GM12878 (cell line): ENCODE results near the gene APOBEC3C. TPM values are rescaled to one million over a fixed set of nuclear protein-coding genes. Genes with fewer than 3 reads are reported as not detected.
A peak's percentile ranks its signal among the peaks of the same experiment; 100 is the strongest.
"Not testable (repeated sequence)": the region's sequence is repeated elsewhere in the genome, so short reads cannot be mapped to it uniquely, and the experiment has no call there.

Experiments used
- ATAC-seq: fragments of 200-7000 bp; cut with Tn5 transposase; 3 replicates; pipeline ENCODE4 v1.9.1; 2020; ENCODE audit warnings: mild to moderate bottlenecking, moderate library complexity
- BruUV-seq: library from RNA; stranded (reverse); fragments of 400-500 nt; replicated peaks from 2 replicates; lab custom pipeline; 2021; lab: Mats Ljungman, UMichigan
- CTCF ChIA-PET: fragments of 300-600 bp; sonication (Branson Sonifier 250); formaldehyde crosslinking; extraction: SDS; loops from one replicate; lab custom pipeline; 2021; ENCODE audit warnings: inconsistent platforms; lab: Yijun Ruan, JAX
- POLR2A ChIA-PET: fragments of 350-600 bp; formaldehyde crosslinking; extraction: SDS; loops from one replicate; lab custom pipeline; 2021; ENCODE audit warnings: inconsistent platforms; lab: Charles Lee
- RAD21 ChIA-PET: fragments of 300-600 bp; sonication (Branson Sonifier 250); formaldehyde crosslinking; loops from one replicate; lab custom pipeline; 2023; ENCODE audit warnings: antibody characterized with exemption; ENCODE audit not compliant: unreplicated experiment; lab: Charles Lee
- SMC1A ChIA-PET: fragments of 300-600 bp; sonication (Branson Sonifier 250); formaldehyde crosslinking; loops from one replicate; lab custom pipeline; 2023; ENCODE audit not compliant: unreplicated experiment, uncharacterized antibody; lab: Charles Lee
- DNase-seq: peaks from one replicate; pipeline ENCODE4 v3.0.0-alpha.2; 2011; ENCODE audit warnings: low read depth, low spot score
- FAIRE-seq: peaks from 3 replicates; lab custom pipeline; 2011; peaks lifted over from hg19 to GRCh38; lab: Jason Lieb, UNC
- H2AFZ ChIP-seq: 2 replicates; pipeline ENCODE4 v1.6.0; 2011; ENCODE audit warnings: low read depth, low read length, control low read depth; ENCODE audit not compliant: control insufficient read depth
- H3K27ac ChIP-seq: 2 replicates; pipeline ENCODE4 v1.5.1; 2011; ENCODE audit warnings: control low read depth; ENCODE audit not compliant: control insufficient read depth, insufficient read depth
- H3K27me3 ChIP-seq, 2 experiments: replicated peaks in 1 of 2; 2 replicates each; pipeline versions ENCODE4 v1.6.0 to v1.6.1; 2011; ENCODE audit warnings: low read length in 1 of 2; ENCODE audit not compliant: control insufficient read depth in 2 of 2, insufficient read depth in 2 of 2
- H3K36me3 ChIP-seq, 2 experiments: 2 replicates each; pipeline ENCODE4 v1.5.1; 2011; ENCODE audit warnings: low read length in 1 of 2; ENCODE audit not compliant: control insufficient read depth in 2 of 2, insufficient read depth in 2 of 2
- H3K4me1 ChIP-seq: 2 replicates; pipeline ENCODE4 v1.6.1; 2011; ENCODE audit warnings: mild to moderate bottlenecking, low read length, moderate library complexity, mixed read lengths; ENCODE audit not compliant: control insufficient read depth, insufficient read depth
- H3K4me2 ChIP-seq: 2 replicates; pipeline ENCODE4 v1.6.0; 2011; ENCODE audit warnings: control low read depth; ENCODE audit not compliant: control insufficient read depth, insufficient read depth
- H3K4me3 ChIP-seq: fragments of 200-600 bp; sonication (generic); 2 replicates; pipeline ENCODE4 v1.5.1; 2016
- H3K79me2 ChIP-seq: 2 replicates; pipeline ENCODE4 v1.6.0; 2011; ENCODE audit warnings: low read length; ENCODE audit not compliant: control insufficient read depth, insufficient read depth
- H3K9ac ChIP-seq: 2 replicates; pipeline ENCODE4 v1.8.0; 2011; ENCODE audit warnings: low read length, control low read depth, mixed read lengths; ENCODE audit not compliant: control insufficient read depth, insufficient read depth
- H3K9me3 ChIP-seq: replicated peaks from 3 replicates; pipeline ENCODE4 v1.5.1; 2011; ENCODE audit warnings: mild to moderate bottlenecking, low read length; ENCODE audit not compliant: control insufficient read depth, insufficient read depth
- H4K20me1 ChIP-seq: 2 replicates; pipeline ENCODE4 v1.6.0; 2011; ENCODE audit not compliant: control insufficient read depth, insufficient read depth
- BACH1 ChIP-seq: fragments of 450-650 bp; IDR thresholded peaks from 2 replicates; pipeline ENCODE4 v1.6.1; 2017; ENCODE audit warnings: mild to moderate bottlenecking, borderline replicate concordance
- BHLHE40 ChIP-seq, 2 experiments: fragments of 450-650 bp in 1 of 2; IDR thresholded peaks; 2 replicates each; pipeline ENCODE4 v1.6.1; 2011 to 2017; ENCODE audit warnings: low read depth in 2 of 2, borderline replicate concordance in 1 of 2, improper control_type of control experiment in 1 of 2, low read length in 1 of 2, mild to moderate bottlenecking in 1 of 2
- CREB1 ChIP-seq: IDR thresholded peaks from 2 replicates; pipeline ENCODE4 v1.6.1; 2012; ENCODE audit warnings: low read depth, mild to moderate bottlenecking, inconsistent platforms
- GABPA ChIP-seq: IDR thresholded peaks from 2 replicates; pipeline ENCODE4 v1.6.1; 2014; ENCODE audit warnings: antibody characterized with exemption, low read depth, mild to moderate bottlenecking, inconsistent platforms
- HDGF ChIP-seq: fragments of 450-650 bp; IDR thresholded peaks from 2 replicates; pipeline ENCODE4 v1.6.1; 2016; ENCODE audit warnings: antibody characterized with exemption
- JUND ChIP-seq: IDR thresholded peaks from 2 replicates; pipeline ENCODE4 v1.6.1; 2012; ENCODE audit warnings: low read depth, mild to moderate bottlenecking, low read length, improper control_type of control experiment, moderate library complexity
- KLF5 ChIP-seq: fragments of 450-650 bp; IDR thresholded peaks from 2 replicates; pipeline ENCODE4 v1.6.1; 2014; ENCODE audit warnings: mild to moderate bottlenecking; ENCODE audit not compliant: partially characterized antibody
- PKNOX1 ChIP-seq: fragments of 450-650 bp; IDR thresholded peaks from 2 replicates; pipeline ENCODE4 v1.6.1; 2016; ENCODE audit warnings: mild to moderate bottlenecking
- POLR2A ChIP-seq: IDR thresholded peaks from 2 replicates; pipeline ENCODE4 v1.6.1; 2011; ENCODE audit warnings: low read depth, mild to moderate bottlenecking, low read length
- POLR2AphosphoS5 ChIP-seq: IDR thresholded peaks from 2 replicates; pipeline ENCODE4 v1.6.1; 2011; ENCODE audit warnings: mild to moderate bottlenecking, low read length, inconsistent platforms
- RCOR1 ChIP-seq: conservative IDR thresholded peaks from 2 replicates; pipeline ENCODE4 v1.6.1; 2012; ENCODE audit warnings: low read depth, low read length, improper control_type of control experiment
- SIN3A ChIP-seq: IDR thresholded peaks from 2 replicates; pipeline ENCODE4 v1.6.1; 2012; ENCODE audit warnings: low read depth, low read length, improper control_type of control experiment
- SP1 ChIP-seq: IDR thresholded peaks from one replicate; pipeline ENCODE4 v1.6.1; 2011; ENCODE audit warnings: low read depth, low read length
- SUZ12 ChIP-seq: fragments of 200-600 bp; sonication (generic); IDR thresholded peaks from one replicate; pipeline ENCODE4 v1.6.1; 2018; ENCODE audit warnings: antibody characterized with exemption, mild to moderate bottlenecking; ENCODE audit not compliant: unreplicated experiment
- TCF3 ChIP-seq: IDR thresholded peaks from 2 replicates; pipeline ENCODE4 v1.6.1; 2012; ENCODE audit warnings: low read depth, mild to moderate bottlenecking, low read length, borderline replicate concordance; ENCODE audit not compliant: insufficient read depth
- ZNF274 ChIP-seq: IDR thresholded peaks from one replicate; pipeline ENCODE4 v1.8.0; 2011; ENCODE audit not compliant: insufficient read length, insufficient read depth
- ZNF384 ChIP-seq: IDR thresholded peaks from 2 replicates; pipeline ENCODE4 v1.6.1; 2012; ENCODE audit warnings: low read depth, mild to moderate bottlenecking, low read length, improper control_type of control experiment, borderline replicate concordance
- WGBS: methylation state at CpG from one replicate; pipeline ENCODE4 v1.1.6; 2016; ENCODE audit warnings: low lambda C conversion rate; ENCODE audit not compliant: insufficient replicate concordance, insufficient coverage; ENCODE audit errors: missing lambda C conversion rate; 5-methylcytosine and 5-hydroxymethylcytosine counted together
- in situ Hi-C: fragments of 300-500 bp; cut with MboI; formaldehyde crosslinking; loops from 9 replicates; pipeline ENCODE4 v1.14.3; 2018; ENCODE audit warnings: mixed read lengths
- intact Hi-C: fragments of 100-400 bp; cut with micrococcal nuclease; formaldehyde crosslinking; loops from one replicate; pipeline ENCODE4 v1.14.2; 2022; ENCODE audit not compliant: unreplicated experiment
- polyA plus RNA-seq, 11 experiments: library from polyadenylated mRNA; depleted of rRNA in 4 of 11; unstranded in 6 of 11; stranded (reverse) in 5 of 11; fragments of >200 nt; fragmentation: Nextera tagmentation in 4 of 11; fragmentation: Illumina TruSeq in 1 of 11; extraction: Ambion mirVana in 4 of 11; extraction: Trizol in 1 of 11; gene quantifications; 1 replicate in 1 of 11; 2 replicates in 10 of 11; pipeline versions ENCODE4 v1.2.1 to v1.2.3, GENCODE V29; 2011 to 2016; ENCODE audit warnings: inconsistent platforms in 2 of 11, missing spikeins in 2 of 11, low read depth in 1 of 11
- total RNA-seq, 4 experiments: library from RNA; depleted of rRNA in 3 of 4; stranded (reverse); fragments of >200 nt in 3 of 4; fragmentation: Illumina TruSeq in 1 of 4; extraction: Trizol in 1 of 4; gene quantifications; 2 replicates each; pipeline versions ENCODE4 v1.2.1 to v1.2.3, GENCODE V29; 2013 to 2021

The APOBEC3C gene
- total and polyA plus RNA-seq, 10 of the 15 experiments (the other 5 are each of a cell fraction or from before 2014, with no cell fraction given), result 22.9 to 290 (median 156) TPM

DNA sequence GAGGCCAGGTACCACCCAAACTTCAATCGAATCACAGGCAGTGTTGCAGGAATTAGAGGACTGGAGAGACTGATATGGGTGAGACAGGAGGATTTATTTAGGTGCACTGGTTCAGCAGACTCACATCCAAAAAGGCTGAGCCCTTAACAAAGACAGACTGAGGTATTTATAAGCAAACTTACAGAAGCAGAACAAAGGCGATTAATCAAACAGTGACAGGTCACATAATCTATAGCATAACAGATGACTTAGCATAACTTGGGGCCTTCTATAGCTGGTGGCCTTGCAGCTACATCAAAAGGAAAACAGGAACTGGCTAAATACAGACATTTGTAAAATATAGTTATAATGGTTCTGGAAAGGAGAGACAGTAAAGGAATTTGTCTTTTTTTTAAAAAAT is 29.8 kb upstream of the APOBEC3C start (continued):
- no peak for TF ChIP-seq TCF3
- TF ChIP-seq BACH1, result 0 out of 2 replicates have a peak, but pooled peaks have one; percentile 38
- TF ChIP-seq KLF5, result peak; percentile 68
- no peak for TF ChIP-seq POLR2A
- TF ChIP-seq SUZ12, result no peak
- no peak for TF ChIP-seq ZNF274
- TF ChIP-seq POLR2AphosphoS5, result no peak
- peak; percentile 93 for TF ChIP-seq PKNOX1
- TF ChIP-seq SIN3A, result no peak
- peak; percentile 11 for TF ChIP-seq SP1
- TF ChIP-seq, all 136 proteins: peak for 10

DNA sequence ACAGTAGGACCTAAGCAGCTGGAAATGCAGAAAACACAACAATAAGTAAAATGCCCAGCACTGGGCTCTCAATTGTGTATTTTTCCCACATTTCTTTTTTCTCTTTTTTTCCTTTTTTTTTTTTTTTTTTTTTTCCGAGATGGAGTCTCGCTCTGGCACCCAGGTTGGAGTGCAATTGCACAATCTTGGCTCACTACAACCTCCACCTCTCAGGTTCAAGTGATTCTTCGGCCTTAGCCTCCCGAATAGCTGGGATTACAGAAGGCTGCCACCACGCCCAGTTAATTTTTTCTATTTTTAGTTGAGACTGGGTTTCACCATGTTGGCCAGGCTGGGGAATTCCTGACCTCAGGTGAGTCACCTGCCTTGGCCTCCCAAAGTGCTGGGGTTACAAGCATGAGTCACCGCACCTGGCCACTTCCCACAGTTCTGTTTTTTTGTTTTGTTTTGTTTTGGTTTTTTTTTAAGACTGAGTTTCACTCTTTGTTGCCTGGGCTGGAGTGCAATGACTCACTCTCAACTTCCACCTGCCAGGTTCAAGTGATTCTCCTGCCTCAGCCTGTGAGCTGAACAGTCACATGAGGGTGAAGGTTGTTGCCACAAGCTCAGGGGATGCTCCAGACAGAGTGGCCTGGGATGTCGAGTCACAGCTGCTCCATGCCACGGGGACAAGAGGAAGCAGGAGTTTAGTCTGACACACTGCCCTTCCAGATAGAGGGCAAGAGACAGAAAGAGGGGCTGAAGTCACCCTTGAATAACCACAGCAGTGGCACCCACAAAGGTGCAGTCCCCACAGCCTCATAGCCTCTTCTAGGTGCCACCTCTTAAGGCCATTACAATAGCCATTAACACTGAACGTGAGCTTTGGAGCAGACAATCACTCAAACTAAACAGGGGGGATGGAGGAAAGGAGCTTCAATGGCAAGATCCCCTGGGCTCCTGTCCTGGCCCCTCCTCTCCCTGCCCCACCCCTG is 29.0 kb upstream of the APOBEC3C start:
- Histone ChIP-seq H3K27ac (peak overlapping the region; percentile 66), H3K4me3 (peak overlapping the region; percentile 9; the same call in 1 of the 2 replicates), H3K4me1 (peaks cover 38% of the 10 kb centered on the region), H3K4me2 (peak overlapping the region; percentile 71)
- intact Hi-C loops, result loop anchor here (5.0 kb wide), 2 partner anchors 43 to 113 kb away; partner anchors contain the start of gene CBX6
- H3K9ac ChIP-seq, BruUV-seq, H3K9me3 ChIP-seq, H3K27me3 ChIP-seq, H3K79me2 ChIP-seq, H4K20me1 ChIP-seq, H2AFZ ChIP-seq, in situ Hi-C loops, H3K36me3 ChIP-seq: not testable (repeated sequence)
- 2% methylated on average over 9 of the region's 9 CpGs for WGBS
- ChIA-PET SMC1A (interaction anchor here (0.7 to 2.6 kb wide), 9 partner anchors 19 to 166 kb away, joined by 3 to 13 read pairs (median 4); no protein-coding TSS in a partner anchor), RAD21 (interaction anchor here (0.7 to 2.6 kb wide), 16 partner anchors 12 to 523 kb away, joined by 3 to 16 read pairs (median 4); no protein-coding TSS in a partner anchor), POLR2A (interaction anchor here (0.6 to 1.4 kb wide), 10 partner anchors 12 to 948 kb away, joined by 3 to 6 read pairs (median 4); partner anchors contain the start of gene CBX6), CTCF (interaction anchor here (0.7 to 7.7 kb wide), 6 partner anchors 11 to 117 kb away, joined by 3 to 51 read pairs (median 6); no protein-coding TSS in a partner anchor)
- ATAC-seq, result peak; percentile 79
- FAIRE-seq, result peak; percentile 70
- peak; percentile 96 for DNase-seq
- TF ChIP-seq HDGF (peak; percentile 92; the same call in 1 of the 2 replicates), PKNOX1 (peak; percentile 73), GABPA (peak; percentile 69), JUND (peak; percentile 83), RCOR1 (0 out of 2 replicates have a peak, but pooled peaks have one; percentile 60), ZNF384 (peak; percentile 86), SP1 (peak; percentile 47), BHLHE40 (IDR thresholded peaks at IDR 0.05; ENCODE audit: borderline replicate concordance in 1 of 2, low read depth in 2 of 2, low read length in 1 of 2) (peak; percentile 92 to 96), CREB1 (0 out of 2 replicates have a peak, but pooled peaks have one; percentile 37)
